Measurements from ENCODE around the gene ERLEC1.

The ERLEC1 gene

DNA sequence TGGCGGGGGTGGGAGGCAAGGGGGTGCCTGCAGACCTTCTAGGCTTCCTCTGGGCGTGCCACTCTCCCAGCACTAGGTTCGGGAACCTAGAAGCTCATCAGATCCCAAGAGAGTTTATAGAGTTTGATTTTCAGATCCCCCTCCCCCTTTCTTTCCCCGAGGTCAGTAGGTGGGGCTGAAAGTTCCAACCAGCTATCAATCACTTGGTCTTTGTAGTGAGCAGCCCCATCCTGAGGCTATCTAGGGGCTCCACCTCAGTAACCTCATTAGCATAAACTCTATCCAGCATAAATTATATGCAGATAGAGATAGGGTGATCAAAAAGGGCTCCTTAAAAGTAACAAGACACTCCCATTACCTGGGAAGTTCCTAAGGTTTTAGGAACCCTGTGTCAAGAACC lies 32.8 kb downstream of the ERLEC1 start:
- Histone ChIP-seq H3K9me3 (ENCODE audit: insufficient read depth, low read length, severe bottlenecking) (no peaks in the 10 kb centered on the region), H3K27me3 (ENCODE audit: insufficient read depth, low read length, poor library complexity) (no peaks in the 10 kb centered on the region), H3K4me3 (ENCODE audit: low read depth in 1 of 2, low read length in 2 of 2) (no peak overlapping the region), H3K9ac (ENCODE audit: low read depth, low read length) (no peak overlapping the region), H4K20me1 (ENCODE audit: insufficient read depth, low read length) (no peaks in the 10 kb centered on the region), H3K4me2 (ENCODE audit: insufficient read depth, low read length) (no peak overlapping the region), H3K27ac (ENCODE audit: low read length) (no peak overlapping the region), H3K4me1 (ENCODE audit: insufficient read depth, low read length) (no peaks in the 10 kb centered on the region), H3K36me3 (ENCODE audit: insufficient read depth, low read length) (peaks cover 29% of the 10 kb centered on the region; the same call in 1 of the 2 replicates), H2AFZ (ENCODE audit: low read depth, low read length) (no peak overlapping the region), H3K79me2 (ENCODE audit: insufficient read depth, low read length) (no peaks in the 10 kb centered on the region)
- ATAC-seq (ENCODE audit: insufficient read depth, low read depth) (no peak), DNase-seq (no peak)
- TF ChIP-seq, protein P1, sequence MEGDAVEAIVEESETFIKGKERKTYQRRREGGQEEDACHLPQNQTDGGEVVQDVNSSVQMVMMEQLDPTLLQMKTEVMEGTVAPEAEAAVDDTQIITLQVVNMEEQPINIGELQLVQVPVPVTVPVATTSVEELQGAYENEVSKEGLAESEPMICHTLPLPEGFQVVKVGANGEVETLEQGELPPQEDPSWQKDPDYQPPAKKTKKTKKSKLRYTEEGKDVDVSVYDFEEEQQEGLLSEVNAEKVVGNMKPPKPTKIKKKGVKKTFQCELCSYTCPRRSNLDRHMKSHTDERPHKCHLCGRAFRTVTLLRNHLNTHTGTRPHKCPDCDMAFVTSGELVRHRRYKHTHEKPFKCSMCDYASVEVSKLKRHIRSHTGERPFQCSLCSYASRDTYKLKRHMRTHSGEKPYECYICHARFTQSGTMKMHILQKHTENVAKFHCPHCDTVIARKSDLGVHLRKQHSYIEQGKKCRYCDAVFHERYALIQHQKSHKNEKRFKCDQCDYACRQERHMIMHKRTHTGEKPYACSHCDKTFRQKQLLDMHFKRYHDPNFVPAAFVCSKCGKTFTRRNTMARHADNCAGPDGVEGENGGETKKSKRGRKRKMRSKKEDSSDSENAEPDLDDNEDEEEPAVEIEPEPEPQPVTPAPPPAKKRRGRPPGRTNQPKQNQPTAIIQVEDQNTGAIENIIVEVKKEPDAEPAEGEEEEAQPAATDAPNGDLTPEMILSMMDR (IDR thresholded peaks at IDR 0.05; ENCODE audit: borderline replicate concordance, extremely low read depth, low read length, poor library complexity, severe bottlenecking), result no peak
- no peak for TF ChIP-seq EZH2 (IDR thresholded peaks at IDR 0.05; ENCODE audit: borderline replicate concordance, low read depth, low read length, severe bottlenecking)

DNA sequence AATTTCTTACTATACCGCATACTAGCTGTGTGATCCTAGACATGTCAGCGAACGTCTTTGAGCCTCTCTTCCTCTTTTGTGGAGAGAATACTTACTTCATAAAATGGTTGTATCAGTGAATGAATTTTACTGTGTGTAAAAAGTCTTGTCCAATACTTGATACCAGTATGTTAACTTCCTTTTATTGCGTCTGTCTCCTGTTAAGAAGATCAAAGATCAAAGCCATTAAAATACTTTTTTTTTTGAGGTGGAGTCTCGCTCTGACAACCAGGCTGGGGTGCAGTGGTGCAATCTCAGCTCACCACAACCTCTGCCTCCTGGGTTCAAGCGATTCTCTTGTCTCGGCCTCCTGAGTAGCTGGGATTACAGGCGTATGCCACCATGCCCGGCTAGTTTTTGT lies 33.2 kb downstream of the ERLEC1 start:
- TF ChIP-seq EZH2 (IDR thresholded peaks at IDR 0.05; ENCODE audit: borderline replicate concordance, low read depth, low read length, severe bottlenecking), result no peak
- TF ChIP-seq, protein P1 (IDR thresholded peaks at IDR 0.05; ENCODE audit: borderline replicate concordance, extremely low read depth, low read length, poor library complexity, severe bottlenecking), result no peak
- Histone ChIP-seq H3K36me3 (ENCODE audit: insufficient read depth, low read length) (peaks cover 27% of the 10 kb centered on the region; the same call in 1 of the 2 replicates), H3K4me2 (ENCODE audit: insufficient read depth, low read length) (no peak overlapping the region), H2AFZ (ENCODE audit: low read depth, low read length) (no peak overlapping the region), H3K27ac (ENCODE audit: low read length) (no peak overlapping the region), H3K9ac (ENCODE audit: low read depth, low read length) (no peak overlapping the region), H3K27me3 (ENCODE audit: insufficient read depth, low read length, poor library complexity) (no peaks in the 10 kb centered on the region), H3K79me2 (ENCODE audit: insufficient read depth, low read length) (no peaks in the 10 kb centered on the region), H3K4me3 (ENCODE audit: low read depth in 1 of 2, low read length in 2 of 2) (no peak overlapping the region), H3K4me1 (ENCODE audit: insufficient read depth, low read length) (no peaks in the 10 kb centered on the region), H4K20me1 (ENCODE audit: insufficient read depth, low read length) (no peaks in the 10 kb centered on the region), H3K9me3 (ENCODE audit: insufficient read depth, low read length, severe bottlenecking) (no peaks in the 10 kb centered on the region)
- DNase-seq (no peak), ATAC-seq (ENCODE audit: insufficient read depth, low read depth) (no peak)

DNA sequence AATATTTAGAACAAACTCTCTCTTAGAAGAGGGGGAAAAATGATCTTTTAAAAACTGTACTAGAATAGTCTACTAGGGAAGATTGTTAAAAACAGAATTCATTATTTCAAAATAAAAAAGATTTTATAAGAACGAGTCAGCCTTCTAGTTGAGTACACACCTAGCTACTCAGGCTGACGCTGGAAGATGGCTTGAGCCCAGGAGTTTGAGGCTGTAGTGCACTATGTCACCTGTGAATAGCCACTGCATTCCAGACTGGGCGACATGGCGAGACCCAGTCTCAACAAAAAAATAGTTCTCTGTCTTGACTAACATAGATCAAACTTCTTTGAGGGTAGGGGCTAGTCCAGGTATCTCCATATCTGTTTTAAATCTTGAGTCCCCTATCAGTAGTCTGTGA lies 33.9 kb downstream of the ERLEC1 start:
- Histone ChIP-seq H3K36me3 (ENCODE audit: insufficient read depth, low read length) (peaks cover 21% of the 10 kb centered on the region; the same call in 1 of the 2 replicates), H3K27me3 (ENCODE audit: insufficient read depth, low read length, poor library complexity) (no peaks in the 10 kb centered on the region), H3K4me3 (ENCODE audit: low read depth in 1 of 2, low read length in 2 of 2) (no peak overlapping the region), H3K79me2 (ENCODE audit: insufficient read depth, low read length) (no peaks in the 10 kb centered on the region), H4K20me1 (ENCODE audit: insufficient read depth, low read length) (no peaks in the 10 kb centered on the region), H2AFZ (ENCODE audit: low read depth, low read length) (no peak overlapping the region), H3K9me3 (ENCODE audit: insufficient read depth, low read length, severe bottlenecking) (no peaks in the 10 kb centered on the region), H3K4me2 (ENCODE audit: insufficient read depth, low read length) (no peak overlapping the region), H3K4me1 (ENCODE audit: insufficient read depth, low read length) (no peaks in the 10 kb centered on the region), H3K27ac (ENCODE audit: low read length) (no peak overlapping the region), H3K9ac (ENCODE audit: low read depth, low read length) (no peak overlapping the region)
- TF ChIP-seq, protein P1 (IDR thresholded peaks at IDR 0.05; ENCODE audit: borderline replicate concordance, extremely low read depth, low read length, poor library complexity, severe bottlenecking), result no peak
- no peak for TF ChIP-seq EZH2 (IDR thresholded peaks at IDR 0.05; ENCODE audit: borderline replicate concordance, low read depth, low read length, severe bottlenecking)
- ATAC-seq (ENCODE audit: insufficient read depth, low read depth), result no peak
- DNase-seq, result no peak

DNA sequence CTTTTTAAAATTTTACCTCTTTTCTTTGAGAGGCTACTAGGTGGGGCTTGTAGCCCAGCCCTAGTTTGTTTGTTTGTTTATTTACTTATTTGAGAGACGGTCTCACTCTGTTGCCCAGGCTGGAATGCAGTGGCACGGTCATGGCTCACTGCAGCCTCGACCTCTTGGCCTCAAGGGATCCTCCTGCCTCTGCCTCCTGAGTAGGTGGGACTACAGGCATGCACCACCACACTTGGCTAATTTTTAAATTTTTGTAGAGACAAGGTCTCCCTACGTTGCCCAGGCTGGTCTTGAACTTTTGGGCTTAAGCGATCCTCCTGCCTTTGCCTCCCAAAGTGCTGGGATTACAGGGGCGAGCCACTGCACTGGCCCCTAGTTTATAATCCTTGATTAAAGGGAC lies 35.0 kb downstream of the ERLEC1 start:
- no peak overlapping the region for H3K4me2 ChIP-seq (ENCODE audit: insufficient read depth, low read length)
- DNase-seq, result no peak
- no peaks in the 10 kb centered on the region for H3K79me2 ChIP-seq (ENCODE audit: insufficient read depth, low read length)
- H4K20me1 ChIP-seq (ENCODE audit: insufficient read depth, low read length), result no peaks in the 10 kb centered on the region
- no peak overlapping the region for H3K9ac ChIP-seq (ENCODE audit: low read depth, low read length)
- no peaks in the 10 kb centered on the region for H3K9me3 ChIP-seq (ENCODE audit: insufficient read depth, low read length, severe bottlenecking)
- H3K4me3 ChIP-seq (ENCODE audit: low read depth in 1 of 2, low read length in 2 of 2), result no peak overlapping the region
- ATAC-seq (ENCODE audit: insufficient read depth, low read depth), result no peak
- peaks cover 17% of the 10 kb centered on the region; the same call in 1 of the 2 replicates for H3K36me3 ChIP-seq (ENCODE audit: insufficient read depth, low read length)
- H2AFZ ChIP-seq (ENCODE audit: low read depth, low read length), result no peak overlapping the region
- TF ChIP-seq, protein P1 (IDR thresholded peaks at IDR 0.05; ENCODE audit: borderline replicate concordance, extremely low read depth, low read length, poor library complexity, severe bottlenecking), result no peak
- TF ChIP-seq EZH2 (IDR thresholded peaks at IDR 0.05; ENCODE audit: borderline replicate concordance, low read depth, low read length, severe bottlenecking), result no peak
- no peaks in the 10 kb centered on the region for H3K27me3 ChIP-seq (ENCODE audit: insufficient read depth, low read length, poor library complexity)
- H3K27ac ChIP-seq (ENCODE audit: low read length), result no peak overlapping the region
- H3K4me1 ChIP-seq (ENCODE audit: insufficient read depth, low read length), result no peaks in the 10 kb centered on the region
